Ishikawa (cell line): ENCODE data around the gene SH3BP2.

Source experiments
- CREB1 ChIP-seq: IDR thresholded peaks from 2 replicates; pipeline ENCODE4 v1.6.1; 2012; ENCODE audit warnings: low read depth
- EGR1 ChIP-seq: IDR thresholded peaks from 2 replicates; pipeline ENCODE4 v1.6.1; 2012
- EP300 ChIP-seq: IDR thresholded peaks from 2 replicates; pipeline ENCODE4 v1.6.1; 2012; ENCODE audit warnings: borderline replicate concordance
- MAX ChIP-seq: IDR thresholded peaks from 2 replicates; pipeline ENCODE4 v1.6.1; 2012
- RAD21 ChIP-seq: IDR thresholded peaks from 2 replicates; pipeline ENCODE4 v1.6.1; 2012; ENCODE audit warnings: low read depth
- REST ChIP-seq: IDR thresholded peaks from 2 replicates; pipeline ENCODE4 v1.6.1; 2012; ENCODE audit warnings: low read depth, mild to moderate bottlenecking
- TCF12 ChIP-seq: IDR thresholded peaks from 2 replicates; pipeline ENCODE4 v1.6.1; 2012; ENCODE audit warnings: low read depth
- TEAD4 ChIP-seq: IDR thresholded peaks from 2 replicates; pipeline ENCODE4 v1.6.1; 2012
- YY1 ChIP-seq: IDR thresholded peaks from 2 replicates; pipeline ENCODE4 v1.6.1; 2012; ENCODE audit warnings: low read depth

GRCh38 chr4:2793586-2794485 lies 951 bp downstream of the SH3BP2 start:
- TF ChIP-seq REST (no peak), TEAD4 (no peak), YY1 (no peak), EGR1 (no peak), RAD21 (no peak), EP300 (no peak), MAX (no peak), CREB1 (no peak), TCF12 (no peak)
